Heart left ventricle (tissue), 16 donors: ENCODE results near the gene PDIA6. TPM values are rescaled to one million over a fixed set of nuclear protein-coding genes. Genes with fewer than 3 reads are reported as not detected.

Experiments
- ATAC-seq, 4 donors: fragments of 200-7000 bp; cut with Tn5 transposase; one replicate each; pipeline ENCODE4 v1.9.1; 2020 to 2022; ENCODE audit warnings: moderate library complexity in 4 of 4, mild to moderate bottlenecking in 3 of 4, moderate number of reproducible peaks in 1 of 4
- DNase-seq, 5 donors: peaks; one replicate each; pipeline ENCODE4 v3.0.0-alpha.2; 2020
- H3K27ac ChIP-seq, 12 donors: fragments of 200-600 bp; sonication (generic) in 4 of 12; one replicate each; pipeline versions ENCODE4 v1.5.0 to v1.8.0; 2016 to 2022; ENCODE audit warnings: mild to moderate bottlenecking in 2 of 12
- H3K27me3 ChIP-seq, 9 donors: fragments of 200-600 bp; sonication (generic) in 2 of 9; one replicate each; pipeline versions ENCODE4 v1.5.1 to v1.8.0; 2016 to 2022; ENCODE audit warnings: mild to moderate bottlenecking in 3 of 9
- H3K36me3 ChIP-seq, 9 donors: fragments of 200-600 bp; sonication (generic) in 2 of 9; one replicate each; pipeline versions ENCODE4 v1.5.0 to v1.8.0; 2018 to 2022; ENCODE audit warnings: mild to moderate bottlenecking in 2 of 9
- H3K4me1 ChIP-seq, 12 donors: fragments of 200-600 bp; sonication (generic) in 4 of 12; one replicate each; pipeline versions ENCODE4 v1.5.0 to v1.8.0; 2016 to 2022; ENCODE audit warnings: mild to moderate bottlenecking in 3 of 12
- H3K4me3 ChIP-seq, 12 donors: fragments of 200-600 bp; sonication (generic) in 4 of 12; one replicate each; pipeline versions ENCODE4 v1.5.0 to v1.8.0; 2017 to 2022; ENCODE audit warnings: mild to moderate bottlenecking in 9 of 12, moderate library complexity in 4 of 12
- H3K9me3 ChIP-seq, 12 donors: fragments of 200-600 bp; sonication (generic) in 4 of 12; one replicate each; pipeline versions ENCODE4 v1.5.0 to v1.8.0; 2016 to 2022; ENCODE audit warnings: mild to moderate bottlenecking in 1 of 12
- POLR2A ChIP-seq, 2 donors: fragments of 450-650 bp; IDR thresholded peaks; one replicate each; pipeline ENCODE4 v1.6.1; 2017; ENCODE audit warnings: antibody characterized with exemption in 2 of 2, mild to moderate bottlenecking in 2 of 2, moderate library complexity in 2 of 2
- WGBS, 4 donors: extraction: QIAGEN DNeasy Blood & Tissue Kit in 2 of 4; methylation state at CpG; one replicate each; pipeline versions ENCODE4 v1.1.5 to v1.1.7; 2013 to 2018; 5-methylcytosine and 5-hydroxymethylcytosine counted together
- intact Hi-C, 10 donors: fragments of 100-400 bp; cut with DNase I; formaldehyde crosslinking; loops; one replicate each; pipeline versions ENCODE4 v1.11.1 to v1.14.2; 2022
- polyA plus RNA-seq, 2 donors: library from polyadenylated mRNA; stranded (reverse); fragments of 200-250 nt; gene quantifications; one replicate each; pipeline ENCODE4 v1.2.3, GENCODE V29; 2013
- total RNA-seq, 9 donors: library from RNA; depleted of rRNA in 2 of 9; stranded (reverse); fragments of >200 nt in 2 of 9; fragmentation: NEBNext Ultra II Directional in 3 of 9; extraction: Animal tissue kit (Norgen Biotek cat#: 25700) in 3 of 9; gene quantifications; one replicate each; pipeline versions ENCODE4 v1.1.0 to v1.2.4, GENCODE V29; 2016 to 2023
- TF ChIP-seq, protein P1 (sequence below), 12 donors: fragments of 200-600 bp; sonication (generic) in 4 of 12; IDR thresholded peaks; one replicate each; pipeline versions ENCODE4 v1.5.0 to v1.8.0; 2018 to 2022; ENCODE audit warnings: antibody characterized with exemption in 12 of 12, mild to moderate bottlenecking in 5 of 12
- donor health status: ischemic (EF 13 %, LVEDD 7.1; RV severe dilation, severe dysfunction).
- donor health status: healthy with polysubstance abuse.
- donor health status: DM: no; HTN: yes; CAD: no.
- donor health status: DM: no; HTN: no; CAD: no.
- donor health status: ischemic (EF 25% LVEDD 6.9; RV normal size, moderate dysfunction).
- donor health status: ischemic (EF 25% LVEDD 5.7; RV mildly dilated, moderate dysfunction).
- donor health status: healthy.
- donor health status: DM: yes; HTN: yes; CAD: no.
- donor health status: ischemic (EF 35%, LVEDD 5.7; RV mildly dilated, moderate dysfunction).
- donor health status: nonischemic (EF 11% LVEDD 7.7; RV severe dilation, severe dysfunction).
- donor health status: DM: yes; HTN: yes; CAD: no.
- donor health status: PGD.
- donor health status: ischemic (EF 29% LVEDD 5.4; RV normal size, mild dysfunction).
- donor health status: nonischemic (EF 23%, LVEDD 6.1; RV moderate dilation, normal function).

Gene PDIA6
- total and polyA plus RNA-seq, 11 donors = 32.0 to 402 (median 110) TPM

DNA sequence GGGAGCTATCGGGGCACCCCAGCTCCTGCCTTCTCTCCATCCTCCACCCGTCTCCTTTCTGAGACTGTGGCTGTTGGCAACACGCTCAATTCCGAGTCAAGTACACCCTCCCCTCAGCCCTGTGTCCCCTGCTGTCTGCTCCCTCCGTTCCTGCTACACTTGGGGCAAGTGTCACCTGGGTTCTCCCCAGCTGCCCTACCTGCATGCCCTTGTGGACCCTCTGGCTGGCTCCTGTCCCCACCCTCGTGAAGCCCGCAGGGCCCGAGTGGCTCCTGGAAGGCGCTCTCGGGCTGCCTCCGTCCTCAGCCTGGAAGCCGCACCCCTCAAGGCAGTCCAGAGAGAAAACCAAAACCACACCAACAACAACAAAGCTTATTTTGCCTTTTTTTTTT is 33.9 kb downstream of the PDIA6 start:
- no peaks in the 10 kb centered on the region for H3K9me3 ChIP-seq
- no peaks in the 10 kb centered on the region for H3K27me3 ChIP-seq
- DNase-seq = no peak
- intact Hi-C loops = no loop called here
- peaks cover 0 to 26% (median 13%) of the 10 kb centered on the region in 12 donors for H3K4me1 ChIP-seq
- H3K4me3 ChIP-seq = no peak overlapping the region
- no peak overlapping the region for H3K27ac ChIP-seq
- H3K36me3 ChIP-seq = peaks cover 2 to 73% (median 45%) of the 10 kb centered on the region in 9 donors
- WGBS, 4 donors = 86 to 97% (median 94%) methylated on average over 12 of the region's 12 CpGs
- no peak for ATAC-seq
- no peak for TF ChIP-seq POLR2A (IDR thresholded peaks at IDR 0.05)
- TF ChIP-seq, protein P1, sequence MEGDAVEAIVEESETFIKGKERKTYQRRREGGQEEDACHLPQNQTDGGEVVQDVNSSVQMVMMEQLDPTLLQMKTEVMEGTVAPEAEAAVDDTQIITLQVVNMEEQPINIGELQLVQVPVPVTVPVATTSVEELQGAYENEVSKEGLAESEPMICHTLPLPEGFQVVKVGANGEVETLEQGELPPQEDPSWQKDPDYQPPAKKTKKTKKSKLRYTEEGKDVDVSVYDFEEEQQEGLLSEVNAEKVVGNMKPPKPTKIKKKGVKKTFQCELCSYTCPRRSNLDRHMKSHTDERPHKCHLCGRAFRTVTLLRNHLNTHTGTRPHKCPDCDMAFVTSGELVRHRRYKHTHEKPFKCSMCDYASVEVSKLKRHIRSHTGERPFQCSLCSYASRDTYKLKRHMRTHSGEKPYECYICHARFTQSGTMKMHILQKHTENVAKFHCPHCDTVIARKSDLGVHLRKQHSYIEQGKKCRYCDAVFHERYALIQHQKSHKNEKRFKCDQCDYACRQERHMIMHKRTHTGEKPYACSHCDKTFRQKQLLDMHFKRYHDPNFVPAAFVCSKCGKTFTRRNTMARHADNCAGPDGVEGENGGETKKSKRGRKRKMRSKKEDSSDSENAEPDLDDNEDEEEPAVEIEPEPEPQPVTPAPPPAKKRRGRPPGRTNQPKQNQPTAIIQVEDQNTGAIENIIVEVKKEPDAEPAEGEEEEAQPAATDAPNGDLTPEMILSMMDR (IDR thresholded peaks at IDR 0.05) = no peak

DNA sequence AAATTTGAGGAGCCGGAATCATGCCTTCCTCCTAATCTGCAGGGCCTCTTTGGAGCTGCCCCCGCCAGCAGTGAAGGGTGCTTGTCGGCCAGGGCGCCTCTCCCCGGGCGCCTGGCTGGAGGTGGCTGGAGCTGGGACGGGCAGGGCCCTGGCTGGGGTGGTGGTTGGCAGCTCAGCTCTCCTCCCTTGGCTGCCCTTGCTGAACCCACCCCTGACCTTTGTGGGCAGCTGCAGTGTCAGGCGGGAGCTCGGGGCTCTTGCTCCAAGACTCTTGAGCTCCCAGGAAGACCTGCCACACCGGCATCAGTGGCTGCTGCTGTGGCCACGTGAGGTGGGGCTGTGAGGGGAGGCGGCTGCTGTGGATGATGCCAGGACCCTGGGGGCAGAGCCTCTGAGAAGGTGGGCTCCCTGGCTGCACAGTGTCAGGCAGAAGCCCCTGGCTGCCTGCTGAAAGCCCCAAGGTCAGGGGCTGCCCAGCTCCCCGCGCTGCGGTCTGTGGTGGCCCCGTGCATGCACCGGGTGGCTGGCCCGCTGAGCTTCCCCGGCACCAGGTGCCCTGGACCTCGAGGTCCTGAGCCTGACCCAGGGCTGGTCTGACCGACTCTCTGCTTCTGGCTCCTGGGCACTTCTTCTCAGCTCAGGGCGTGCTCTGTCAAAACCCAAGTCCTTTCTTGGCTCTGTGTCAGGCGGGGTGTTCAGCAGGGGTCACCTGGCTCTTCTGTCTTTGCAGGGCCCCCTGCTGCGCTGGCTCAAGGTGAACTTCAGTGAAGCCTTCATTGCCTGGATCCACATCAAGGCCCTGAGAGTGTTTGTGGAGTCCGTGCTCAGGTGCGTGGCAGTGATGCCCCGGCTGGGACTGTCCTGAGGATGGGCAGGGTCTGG is 34.5 kb downstream of the PDIA6 start:
- H3K36me3 ChIP-seq = peaks cover 2 to 67% (median 39%) of the 10 kb centered on the region in 9 donors
- no peak overlapping the region for H3K4me3 ChIP-seq
- peaks cover 0 to 28% (median 13%) of the 10 kb centered on the region in 12 donors for H3K4me1 ChIP-seq
- intact Hi-C loops = no loop called here
- DNase-seq = peak in 2 of 5 donors; percentile 25 to 51
- WGBS, 4 donors = 78 to 88% (median 81%) methylated on average over 16 to 27 of the region's 27 CpGs
- no peaks in the 10 kb centered on the region for H3K9me3 ChIP-seq
- H3K27ac ChIP-seq = peak overlapping the region in 3 of 12 donors; percentile 6 to 45 (median 44)
- no peak for TF ChIP-seq POLR2A (IDR thresholded peaks at IDR 0.05)
- TF ChIP-seq, protein P1 (IDR thresholded peaks at IDR 0.05) = no peak
- H3K27me3 ChIP-seq = no peaks in the 10 kb centered on the region
- peak in 3 of 4 donors; percentile 23 to 43 (median 30) for ATAC-seq

DNA sequence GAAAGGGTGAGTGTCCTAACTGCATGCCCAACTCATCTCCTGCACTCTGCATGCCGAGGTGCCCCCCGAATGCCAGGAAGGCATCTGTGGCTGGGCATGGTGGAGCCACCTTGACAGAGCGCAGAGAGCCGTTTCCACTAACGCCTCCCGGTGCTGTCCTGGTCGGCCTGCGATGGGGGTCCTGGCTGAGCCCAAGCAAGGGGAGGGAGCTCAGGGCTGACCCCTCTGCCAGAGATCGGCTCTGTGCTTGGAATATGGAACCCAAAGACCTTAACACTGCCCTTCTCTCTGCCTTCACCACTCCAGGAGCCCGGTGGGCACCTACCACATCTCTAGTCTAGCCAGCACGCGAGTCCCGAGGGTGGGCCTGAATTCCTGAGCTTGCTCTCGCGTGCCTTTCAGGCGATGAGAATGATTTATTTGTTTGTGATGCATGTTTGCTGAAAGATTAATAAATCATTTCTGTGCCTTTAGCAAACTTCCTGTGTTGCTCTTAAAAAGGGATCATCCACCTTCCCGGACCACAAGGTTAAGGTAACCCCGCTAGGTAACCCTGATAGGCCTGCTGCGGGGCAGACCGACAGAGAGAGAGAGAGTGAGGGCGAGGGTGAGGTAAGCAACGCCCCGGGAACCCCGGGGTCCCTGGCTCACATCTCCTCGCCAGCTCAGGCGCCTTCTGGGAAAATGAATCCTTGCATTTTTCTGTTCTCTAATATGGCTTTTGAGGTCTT is 35.3 kb downstream of the PDIA6 start:
- Histone ChIP-seq H3K27ac (peak overlapping the region in 3 of 12 donors; percentile 6 to 45 (median 17)), H3K9me3 (no peaks in the 10 kb centered on the region), H3K27me3 (no peaks in the 10 kb centered on the region), H3K4me1 (peaks cover 0 to 28% (median 13%) of the 10 kb centered on the region in 12 donors), H3K4me3 (no peak overlapping the region), H3K36me3 (peaks cover 2 to 59% (median 32%) of the 10 kb centered on the region in 9 donors)
- intact Hi-C loops = no loop called here
- 89 to 95% (median 93%) methylated on average over 22 to 26 of the region's 26 CpGs for WGBS, 4 donors
- DNase-seq = no peak
- ATAC-seq = no peak
- TF ChIP-seq POLR2A (IDR thresholded peaks at IDR 0.05) = no peak
- TF ChIP-seq, protein P1 (IDR thresholded peaks at IDR 0.05) = no peak
